Endothelial cell of umbilical vein (primary cell): ENCODE measurements around the gene ERRFI1. TPM values are rescaled to one million over a fixed set of nuclear protein-coding genes. Genes with fewer than 3 reads are reported as not detected.

Experiments
- BruUV-seq: library from RNA; stranded (reverse); fragments of 400-500 nt; replicated peaks from 2 replicates; lab custom pipeline; 2021; lab: Mats Ljungman, UMichigan
- CTCF ChIA-PET: fragments of 300-600, 350-600 bp; sonication (Branson Sonifier 250); formaldehyde crosslinking; loops from one replicate; lab custom pipeline; 2021; ENCODE audit warnings: antibody characterized with exemption, inconsistent platforms; lab: Charles Lee
- POLR2A ChIA-PET: fragments of 300-600, 350-600 bp; sonication (Branson Sonifier 250); formaldehyde crosslinking; loops from one replicate; lab custom pipeline; 2021; ENCODE audit warnings: antibody characterized with exemption, inconsistent platforms; lab: Charles Lee
- DNase-seq: peaks from one replicate; pipeline ENCODE4 v3.0.0-alpha.2; 2011; ENCODE audit warnings: low read depth, low spot score
- FAIRE-seq: peaks from 2 replicates; lab custom pipeline; 2011; peaks lifted over from hg19 to GRCh38; lab: Jason Lieb, UNC
- H2AFZ ChIP-seq: 2 replicates; pipeline ENCODE4 v1.6.0; 2012; ENCODE audit warnings: low read depth, low read length, control low read depth, inconsistent platforms
- H3K27ac ChIP-seq: 2 replicates; pipeline ENCODE4 v1.5.1; 2011; ENCODE audit warnings: low read depth, mild to moderate bottlenecking, control low read depth, low read length, moderate library complexity; ENCODE audit not compliant: insufficient read depth
- H3K27me3 ChIP-seq, 2 experiments: 2 replicates each; pipeline versions ENCODE4 v1.6.0 to v1.6.1; 2011; ENCODE audit warnings: low read length in 2 of 2, mixed read lengths in 1 of 2; ENCODE audit not compliant: control insufficient read depth in 2 of 2, insufficient read depth in 2 of 2
- H3K36me3 ChIP-seq, 2 experiments: 2 replicates in 1 of 2; 3 replicates in 1 of 2; pipeline ENCODE4 v1.5.1; 2011; ENCODE audit warnings: low read length in 2 of 2, mild to moderate bottlenecking in 1 of 2, moderate library complexity in 1 of 2; ENCODE audit not compliant: control insufficient read depth in 2 of 2, insufficient read depth in 2 of 2; ENCODE audit errors: extremely low read depth in 1 of 2
- H3K4me1 ChIP-seq: 3 replicates; pipeline ENCODE4 v1.5.1; 2011; ENCODE audit warnings: mild to moderate bottlenecking, low read length; ENCODE audit not compliant: control insufficient read depth, insufficient read depth; ENCODE audit errors: extremely low read depth
- H3K4me2 ChIP-seq: 2 replicates; pipeline ENCODE4 v1.6.1; 2011; ENCODE audit warnings: low read length, control low read depth, mixed read lengths; ENCODE audit not compliant: insufficient read depth
- H3K4me3 ChIP-seq, 3 experiments: fragments of 200-600 bp in 1 of 3; sonication (generic), shearing (Covaris generic) in 1 of 3; replicated peaks in 1 of 3; 2 replicates each; pipeline ENCODE4 v1.5.1; 2011 to 2016; ENCODE audit warnings: control low read depth in 3 of 3, low read length in 3 of 3, mild to moderate bottlenecking in 2 of 3, inconsistent platforms in 1 of 3, low read depth in 1 of 3, moderate library complexity in 1 of 3; ENCODE audit not compliant: insufficient read depth in 1 of 3
- H3K79me2 ChIP-seq: 2 replicates; pipeline ENCODE4 v1.6.0; 2012; ENCODE audit warnings: low read length, inconsistent platforms; ENCODE audit not compliant: control insufficient read depth, insufficient read depth
- H3K9ac ChIP-seq: replicated peaks from 2 replicates; pipeline ENCODE3; 2011; ENCODE audit warnings: low read length, control low read depth; ENCODE audit not compliant: insufficient read depth; ENCODE audit errors: extremely low read depth
- H3K9me1 ChIP-seq: replicated peaks from 3 replicates; pipeline ENCODE4 v1.6.0; 2011; ENCODE audit warnings: mild to moderate bottlenecking, low read length; ENCODE audit not compliant: control insufficient read depth, insufficient read depth; ENCODE audit errors: extremely low read depth
- H3K9me3 ChIP-seq: replicated peaks from 2 replicates; pipeline ENCODE4 v1.5.1; 2012; ENCODE audit warnings: low read length, inconsistent platforms; ENCODE audit not compliant: control insufficient read depth, insufficient read depth
- H4K20me1 ChIP-seq: replicated peaks from 2 replicates; pipeline ENCODE3; 2011; ENCODE audit warnings: mild to moderate bottlenecking, low read length; ENCODE audit not compliant: control insufficient read depth, insufficient read depth; ENCODE audit errors: extremely low read depth
- EZH2 ChIP-seq: IDR thresholded peaks from 2 replicates; pipeline ENCODE4 v1.6.1; 2012; ENCODE audit warnings: borderline replicate concordance, low read depth, mild to moderate bottlenecking, moderate library complexity, low read length, inconsistent platforms; ENCODE audit not compliant: severe bottlenecking
- FOS ChIP-seq: IDR thresholded peaks from 2 replicates; pipeline ENCODE4 v1.6.1; 2011; ENCODE audit warnings: mild to moderate bottlenecking, low read length, moderate library complexity, borderline replicate concordance; ENCODE audit not compliant: insufficient read depth
- GATA2 ChIP-seq: IDR thresholded peaks from 2 replicates; pipeline ENCODE4 v1.7.0; 2011; ENCODE audit warnings: low read depth, mild to moderate bottlenecking, moderate library complexity, mixed read lengths, low read length; ENCODE audit not compliant: insufficient read length, insufficient read depth
- JUN ChIP-seq: IDR thresholded peaks from 2 replicates; pipeline ENCODE4 v1.6.1; 2011; ENCODE audit warnings: borderline replicate concordance, low read depth; ENCODE audit not compliant: insufficient read length, insufficient read depth
- MAX ChIP-seq: IDR thresholded peaks from 2 replicates; pipeline ENCODE4 v1.6.1; 2011; ENCODE audit not compliant: insufficient read depth, insufficient read length
- MYC ChIP-seq: IDR thresholded peaks from one replicate; pipeline ENCODE4 v1.6.1; 2011; ENCODE audit warnings: mild to moderate bottlenecking, low read depth, low read length
- POLR2A ChIP-seq: IDR thresholded peaks from 2 replicates; pipeline ENCODE4 v1.6.1; 2012; ENCODE audit warnings: low read depth, mild to moderate bottlenecking, control low read depth, low read length
- POLR2AphosphoS5 ChIP-seq: IDR thresholded peaks from 2 replicates; pipeline ENCODE4 v1.6.1; 2012; ENCODE audit warnings: low read depth, mild to moderate bottlenecking, control low read depth, low read length, moderate library complexity; ENCODE audit not compliant: insufficient read depth
- dilution Hi-C: fragments of 300-500 bp; cut with MboI; formaldehyde crosslinking; loops from one replicate; pipeline ENCODE4 v1.15.0; 2019; ENCODE audit warnings: low sequenced_read_pairs; ENCODE audit not compliant: extremely low pct_ligation_motif_present
- intact Hi-C: fragments of 100-400 bp; cut with micrococcal nuclease; formaldehyde crosslinking; loops from one replicate; pipeline ENCODE4 v1.10.0; 2022
- polyA plus RNA-seq, 4 experiments: library from polyadenylated mRNA; depleted of rRNA in 3 of 4; stranded (reverse) in 3 of 4; unstranded in 1 of 4; fragments of >200 nt; gene quantifications; 2 replicates each; pipeline versions ENCODE4 v1.2.1 to v1.2.3, GENCODE V29; 2011 to 2012; ENCODE audit warnings: missing spikeins in 1 of 4
- total RNA-seq: library from RNA; stranded (reverse); gene quantifications from 2 replicates; pipeline ENCODE4 v1.2.3, GENCODE V29; 2021
- TF ChIP-seq, protein P1 (sequence below), 2 donors: IDR thresholded peaks; 1 replicate in 1 of 2; 2 replicates in 1 of 2; pipeline ENCODE4 v1.5.1; 2011; ENCODE audit warnings: low read length in 2 of 2, mild to moderate bottlenecking in 2 of 2, moderate library complexity in 2 of 2, control low read depth in 1 of 2, inconsistent platforms in 1 of 2, low read depth in 1 of 2; ENCODE audit not compliant: insufficient read depth in 1 of 2; ENCODE audit errors: extremely low read depth in 1 of 2

The ERRFI1 gene
- total and polyA plus RNA-seq, 2 donors (not counting 3 experiments of a cell fraction or from before 2014, with no cell fraction given): 28.1 to 32.0 TPM

- no peak overlapping the region for H2AFZ ChIP-seq
- CTCF ChIA-PET: interaction anchor here (0.9 to 10.4 kb wide), 4 partner anchors 18 to 337 kb away, joined by 3 to 396 read pairs (median 48); no protein-coding TSS in a partner anchor
- H3K4me3 ChIP-seq: no peak overlapping the region
- TF ChIP-seq FOS (no peak), MAX (no peak), GATA2 (no peak), MYC (no peak), JUN (no peak), POLR2A (no peak), POLR2AphosphoS5 (no peak), EZH2 (no peak)
- TF ChIP-seq, protein P1, sequence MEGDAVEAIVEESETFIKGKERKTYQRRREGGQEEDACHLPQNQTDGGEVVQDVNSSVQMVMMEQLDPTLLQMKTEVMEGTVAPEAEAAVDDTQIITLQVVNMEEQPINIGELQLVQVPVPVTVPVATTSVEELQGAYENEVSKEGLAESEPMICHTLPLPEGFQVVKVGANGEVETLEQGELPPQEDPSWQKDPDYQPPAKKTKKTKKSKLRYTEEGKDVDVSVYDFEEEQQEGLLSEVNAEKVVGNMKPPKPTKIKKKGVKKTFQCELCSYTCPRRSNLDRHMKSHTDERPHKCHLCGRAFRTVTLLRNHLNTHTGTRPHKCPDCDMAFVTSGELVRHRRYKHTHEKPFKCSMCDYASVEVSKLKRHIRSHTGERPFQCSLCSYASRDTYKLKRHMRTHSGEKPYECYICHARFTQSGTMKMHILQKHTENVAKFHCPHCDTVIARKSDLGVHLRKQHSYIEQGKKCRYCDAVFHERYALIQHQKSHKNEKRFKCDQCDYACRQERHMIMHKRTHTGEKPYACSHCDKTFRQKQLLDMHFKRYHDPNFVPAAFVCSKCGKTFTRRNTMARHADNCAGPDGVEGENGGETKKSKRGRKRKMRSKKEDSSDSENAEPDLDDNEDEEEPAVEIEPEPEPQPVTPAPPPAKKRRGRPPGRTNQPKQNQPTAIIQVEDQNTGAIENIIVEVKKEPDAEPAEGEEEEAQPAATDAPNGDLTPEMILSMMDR (IDR thresholded peaks at IDR 0.05; ENCODE audit: extremely low read depth in 1 of 2, insufficient read depth in 1 of 2, low read depth in 1 of 2, low read length in 2 of 2): no peak
- BruUV-seq: no TSS peak
- H4K20me1 ChIP-seq: peaks cover 2% of the 10 kb centered on the region
- DNase-seq (no peak), FAIRE-seq (no peak)
- H3K27ac ChIP-seq: no peak overlapping the region
- H3K9me1 ChIP-seq: no peaks in the 10 kb centered on the region
- no peak overlapping the region for H3K9ac ChIP-seq
- peaks cover 24% of the 10 kb centered on the region for H3K4me1 ChIP-seq
- dilution Hi-C loops: loop anchor here (10.0 kb wide), 1 partner anchor 303 kb away; the partner anchor contains the start of gene SLC45A1
- peaks cover 45% of the 10 kb centered on the region for H3K79me2 ChIP-seq
- POLR2A ChIA-PET: no interaction called here
- intact Hi-C loops: no loop called here
- H3K27me3 ChIP-seq: no peaks in the 10 kb centered on the region
- peaks cover 21% of the 10 kb centered on the region in 2 experiments for H3K36me3 ChIP-seq
- H3K4me2 ChIP-seq: no peak overlapping the region
- no peaks in the 10 kb centered on the region for H3K9me3 ChIP-seq
Observed at GRCh38 chr1:8011923-8012858, 13.9 kb downstream of the ERRFI1 start.
